ENCODE data around the gene PCDH15.

PCDH15 gene

GRCh38 chr10:53852450-53853175 lies 948.4 kb downstream of the PCDH15 start:
- DNase-seq (ENCODE audit: low spot score), result no peak

- DNase-seq (ENCODE audit: low spot score), result no peak
These were observed 954.2 kb downstream of the PCDH15 start for GRCh38 chr10:53846809-53847208.

DNA sequence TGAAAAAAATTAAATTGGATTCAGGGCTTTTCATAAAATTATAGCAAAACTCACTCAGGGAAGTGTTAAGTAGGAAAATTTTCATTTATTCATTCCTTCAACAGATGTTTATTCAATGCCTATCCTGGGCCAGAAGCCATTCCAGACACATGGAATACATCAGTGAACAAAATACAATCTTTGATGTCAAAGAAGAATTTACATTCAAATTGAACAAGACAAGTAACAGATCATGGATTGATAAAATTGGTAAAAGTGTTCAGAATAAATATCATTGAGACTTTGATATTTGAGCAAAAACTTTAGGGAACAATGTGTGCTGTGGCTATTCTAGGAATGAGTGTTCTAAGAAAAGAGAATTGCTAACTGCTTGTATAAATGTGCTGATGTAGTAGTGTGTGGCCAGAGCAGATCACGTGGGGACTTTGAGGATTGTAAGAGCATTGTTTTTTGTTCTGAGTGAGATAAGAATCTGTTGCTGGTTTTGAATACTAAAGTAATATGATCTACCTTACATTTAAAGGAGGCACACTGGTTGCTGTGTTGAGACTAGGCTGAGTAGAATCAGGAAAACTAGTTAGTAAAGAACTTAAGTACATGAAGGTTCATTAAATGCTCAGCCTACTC lies 957.2 kb downstream of the PCDH15 start:
- no peak for DNase-seq (ENCODE audit: low spot score)

GRCh38 chr10:53841483-53842145 lies 959.4 kb downstream of the PCDH15 start:
- no peak for DNase-seq (ENCODE audit: low spot score)

DNA sequence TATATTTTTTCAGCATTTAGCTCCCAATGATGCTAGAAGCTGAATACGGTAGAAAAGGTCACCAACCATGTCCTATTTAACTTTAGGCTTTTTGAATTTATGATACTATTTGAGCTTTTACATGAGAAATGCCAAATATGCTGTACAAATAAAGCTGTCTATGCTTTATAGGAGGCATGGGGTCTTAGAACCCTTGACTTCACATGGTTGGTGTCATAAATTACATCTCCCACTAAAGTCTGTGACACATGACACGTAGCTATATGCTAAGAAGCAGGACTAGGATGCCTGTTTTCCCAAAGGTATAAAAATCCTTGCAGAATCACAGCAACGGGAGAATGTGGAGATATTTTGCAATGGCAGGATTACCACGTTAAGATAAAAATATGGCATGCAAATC lies 960.4 kb downstream of the PCDH15 start:
- DNase-seq (ENCODE audit: low spot score), result no peak

- DNase-seq (ENCODE audit: low spot score), result no peak
These were observed 961.5 kb downstream of the PCDH15 start for GRCh38 chr10:53839440-53840039.

- no peak for DNase-seq (ENCODE audit: low spot score)
These were observed 964.4 kb downstream of the PCDH15 start for GRCh38 chr10:53836638-53837037.

- DNase-seq (ENCODE audit: low spot score), result no peak
These were observed 967.1 kb downstream of the PCDH15 start for GRCh38 chr10:53833908-53834307.

DNA sequence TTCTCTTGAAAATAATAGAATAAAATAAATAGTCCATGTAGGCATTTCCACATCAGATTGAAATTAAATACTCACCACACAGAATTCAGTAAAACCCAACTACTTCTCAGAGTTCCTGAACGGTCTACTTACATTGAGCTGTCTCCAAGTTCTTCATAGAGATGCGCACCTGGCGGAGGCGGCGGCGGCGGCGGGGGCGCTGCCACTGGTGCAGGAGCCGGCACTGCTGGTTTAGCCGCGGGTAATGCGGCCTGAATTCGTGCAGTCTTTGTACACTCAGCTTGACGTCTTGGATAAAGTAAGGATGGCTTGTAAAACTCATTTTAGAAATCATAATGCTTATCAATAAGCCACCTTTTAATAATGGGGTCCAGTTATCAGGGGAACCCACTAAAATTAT lies 973.8 kb downstream of the PCDH15 start:
- no peak for DNase-seq (ENCODE audit: low spot score)

GRCh38 chr10:53808677-53809372 lies 992.2 kb downstream of the PCDH15 start:
- DNase-seq (ENCODE audit: low spot score), result no peak

DNA sequence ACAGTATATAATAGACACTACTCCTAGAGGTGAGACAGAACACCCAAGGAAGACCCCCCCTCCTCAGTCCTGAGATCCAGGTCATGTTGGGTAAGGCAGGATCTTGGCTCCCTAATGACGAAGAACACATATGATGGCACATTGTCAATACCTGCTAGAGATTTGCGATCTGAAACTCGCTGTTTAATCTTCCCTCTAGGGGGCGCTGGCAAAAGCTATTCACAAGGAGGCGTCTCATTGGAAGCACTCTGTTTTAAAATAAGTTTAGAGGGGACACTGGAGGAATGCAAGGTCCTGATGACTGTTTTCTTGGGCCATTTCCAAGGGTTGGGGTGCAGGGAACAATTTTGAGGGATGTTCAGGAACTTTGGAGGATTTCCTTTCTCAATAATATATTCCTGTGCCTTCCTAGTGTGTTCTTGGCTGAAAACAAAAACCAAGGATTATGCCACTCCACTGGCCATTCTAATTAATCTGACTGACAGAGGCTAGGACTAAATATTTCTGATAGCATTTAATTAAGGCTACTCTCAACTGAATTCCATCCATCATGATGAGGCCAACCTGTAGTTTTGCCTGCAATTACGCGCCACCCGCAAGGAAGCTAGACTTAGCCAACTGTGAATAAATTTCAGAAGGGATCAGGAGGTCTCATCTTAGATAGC lies 1014.7 kb downstream of the PCDH15 start:
- no peak for DNase-seq (ENCODE audit: low spot score)

- DNase-seq (ENCODE audit: low spot score), result no peak
These were observed 1029.3 kb downstream of the PCDH15 start for GRCh38 chr10:53771701-53772100.

DNA sequence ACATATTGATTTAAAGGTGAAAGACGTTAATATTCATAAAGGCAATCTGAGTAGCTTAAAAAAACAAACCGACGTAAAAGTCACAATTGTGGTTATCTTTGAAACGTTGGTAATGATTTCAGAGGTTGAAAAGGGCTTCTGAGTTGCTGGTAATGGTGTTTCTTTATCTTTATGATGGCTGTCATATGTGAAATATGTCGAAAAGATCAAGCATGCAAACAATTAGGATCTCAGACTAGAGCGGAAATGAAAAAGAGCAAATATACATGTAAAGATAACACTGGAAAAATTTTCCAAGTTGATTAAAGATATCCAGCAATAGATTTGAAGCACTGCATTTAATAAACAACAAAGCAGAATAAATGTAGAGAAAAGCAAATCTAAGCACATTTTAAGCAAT lies 1030.1 kb downstream of the PCDH15 start:
- DNase-seq (ENCODE audit: low spot score), result no peak

- no peak for DNase-seq (ENCODE audit: low spot score)
These were observed 1035.7 kb downstream of the PCDH15 start for GRCh38 chr10:53765311-53765710.

DNA sequence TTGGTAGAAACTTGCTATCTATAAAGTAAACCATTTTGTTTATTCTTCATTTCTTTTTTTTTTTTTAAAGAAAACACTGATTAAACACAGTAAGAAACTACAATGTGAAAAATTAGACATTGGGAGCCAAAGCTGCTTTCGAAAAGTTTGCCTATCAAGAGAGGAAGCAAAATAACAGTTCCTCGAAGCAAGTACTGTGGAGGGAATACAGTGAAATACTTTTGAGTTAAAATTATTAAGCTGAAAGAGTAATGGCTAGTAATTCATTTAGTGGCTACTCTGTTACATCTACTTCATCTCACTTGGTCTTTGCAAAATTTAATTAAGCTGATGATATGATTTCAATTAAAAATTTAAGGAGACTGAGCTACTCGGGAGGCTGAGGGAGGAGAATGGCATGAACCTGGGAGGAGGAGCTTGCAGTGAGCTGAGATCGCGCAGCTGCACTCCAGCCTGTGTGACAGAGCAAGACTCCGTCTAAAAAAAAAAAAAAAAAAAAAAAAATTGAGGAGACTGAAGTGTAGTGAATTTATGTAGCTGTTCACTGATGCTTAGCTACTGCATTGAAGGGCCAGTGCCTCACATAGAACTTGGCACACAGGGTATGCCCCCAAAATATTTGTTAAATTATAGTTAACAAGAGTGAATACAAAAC lies 1046.3 kb downstream of the PCDH15 start:
- no peak for DNase-seq (ENCODE audit: low spot score)

Measured in COLO829 (cell line).